ENCODE results near the gene ATP8B4. TPM values are rescaled to one million over a fixed set of nuclear protein-coding genes. Genes with fewer than 3 reads are reported as not detected.

The ATP8B4 gene
- polyA plus RNA-seq, 6 donors from 2014 or later: not detected

DNA sequence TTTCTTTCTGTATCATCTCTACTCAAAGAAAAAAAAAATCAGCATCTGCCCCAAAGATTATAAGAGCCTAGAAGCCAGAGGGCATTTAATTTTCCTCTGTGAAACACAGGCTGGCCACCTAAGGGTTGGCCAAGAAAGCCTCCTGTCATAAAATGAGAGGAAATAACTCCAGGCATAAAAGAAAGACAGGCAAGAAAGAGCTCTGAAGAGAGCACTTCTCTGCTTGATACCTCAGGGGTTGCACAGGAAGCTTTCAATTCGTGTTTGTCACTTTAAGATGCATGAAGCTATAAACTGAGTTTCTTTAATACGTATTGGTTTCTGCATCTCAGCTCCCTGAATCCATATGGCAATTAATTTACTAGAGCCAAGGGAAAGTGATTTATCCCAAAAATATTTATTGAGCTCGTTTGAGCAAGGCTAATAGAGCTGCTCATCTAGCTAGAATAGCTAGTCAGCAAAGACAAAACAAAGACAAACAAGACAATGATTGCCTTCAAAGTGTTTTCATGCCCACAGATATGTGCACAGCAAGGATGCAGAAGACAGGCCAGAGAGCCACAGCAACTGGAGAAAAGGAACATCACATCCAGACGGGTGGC lies 35.5 kb downstream of the ATP8B4 start:
- Mint-ChIP-seq H3K36me3 (no peaks in the 10 kb centered on the region), H3K27me3 (peaks cover 0 to 5% (median 0%) of the 10 kb centered on the region in 3 donors), H3K9me3 (no peaks in the 10 kb centered on the region), H3K4me3 (no peak overlapping the region), H3K4me1 (no peaks in the 10 kb centered on the region), H3K27ac (no peak overlapping the region)
- ATAC-seq (ENCODE audit: low read depth in 2 of 2) (no peak), DNase-seq (no peak)

DNA sequence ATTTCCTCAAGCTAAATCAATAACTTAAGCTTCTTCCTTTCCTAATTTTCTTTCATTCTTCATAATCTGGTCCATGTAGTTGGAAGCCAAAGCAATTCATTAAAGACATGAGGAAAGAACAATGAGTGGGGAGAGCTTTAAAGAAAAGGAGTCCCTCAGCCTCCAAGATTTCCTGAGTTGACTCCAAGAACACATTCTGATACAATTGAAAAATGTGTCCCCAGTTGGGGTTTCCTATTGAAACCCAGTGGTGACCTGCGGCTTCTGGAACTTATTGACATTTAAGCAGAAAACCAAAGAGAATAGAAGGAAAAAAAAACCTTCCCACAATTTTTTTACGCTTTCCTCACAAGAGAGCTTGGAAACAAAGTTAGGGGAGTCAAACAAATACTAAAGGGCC lies 37.0 kb downstream of the ATP8B4 start:
- H3K9me3 Mint-ChIP-seq: peaks cover 0 to 3% (median 0%) of the 10 kb centered on the region in 7 donors
- no peaks in the 10 kb centered on the region for H3K36me3 Mint-ChIP-seq
- no peak overlapping the region for H3K4me3 Mint-ChIP-seq
- ATAC-seq (ENCODE audit: low read depth in 2 of 2) (no peak), DNase-seq (no peak)
- no peak overlapping the region for H3K27ac Mint-ChIP-seq
- no peaks in the 10 kb centered on the region for H3K4me1 Mint-ChIP-seq
- H3K27me3 Mint-ChIP-seq: no peaks in the 10 kb centered on the region

DNA sequence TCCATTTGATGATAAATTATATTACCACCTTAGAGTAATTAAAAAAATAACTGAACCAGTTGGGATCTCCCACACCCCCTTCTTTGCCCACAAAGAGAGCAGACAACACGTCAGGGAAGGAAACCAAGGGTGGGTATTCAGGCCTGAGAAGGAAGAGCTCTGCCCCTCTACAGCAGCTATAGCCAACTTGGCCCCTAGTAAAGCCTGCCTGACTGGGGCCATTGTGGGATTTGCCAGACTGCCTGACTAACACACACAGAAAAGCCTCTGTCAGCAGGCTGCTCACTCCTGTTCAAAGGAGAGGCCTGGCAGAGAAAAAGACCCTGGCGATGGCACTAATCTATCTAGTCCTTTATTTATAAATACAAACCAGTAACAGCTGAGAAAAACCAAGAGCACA lies 41.4 kb downstream of the ATP8B4 start:
- H3K27ac Mint-ChIP-seq: no peak overlapping the region
- H3K27me3 Mint-ChIP-seq: peaks cover 0 to 4% (median 0%) of the 10 kb centered on the region in 3 donors
- no peaks in the 10 kb centered on the region for H3K36me3 Mint-ChIP-seq
- H3K4me1 Mint-ChIP-seq: no peaks in the 10 kb centered on the region
- ATAC-seq (ENCODE audit: low read depth in 2 of 2) (no peak), DNase-seq (no peak)
- H3K9me3 Mint-ChIP-seq: peaks cover 0 to 3% (median 0%) of the 10 kb centered on the region in 7 donors
- H3K4me3 Mint-ChIP-seq: peak overlapping the region in 1 of 8 donors; percentile 73

DNA sequence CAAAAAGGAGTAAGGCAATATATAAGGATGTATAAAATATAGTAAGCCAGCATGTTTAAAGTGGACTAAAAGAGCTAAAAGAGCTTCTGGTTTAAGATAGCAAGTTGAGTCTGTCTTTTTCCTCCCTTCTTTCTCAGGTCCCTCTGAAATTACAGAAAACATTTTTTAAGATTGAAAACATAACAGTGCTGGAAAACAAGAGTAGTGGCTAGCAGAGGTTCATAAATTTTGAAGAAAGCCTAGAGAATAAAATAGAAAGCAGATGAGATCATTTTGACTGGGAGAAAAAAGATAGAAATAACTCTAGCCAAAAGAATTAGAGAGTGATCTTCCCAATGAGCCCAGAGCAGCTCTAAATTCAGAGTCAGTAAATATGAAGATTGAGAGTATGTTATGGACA lies 41.9 kb downstream of the ATP8B4 start:
- H3K4me3 Mint-ChIP-seq: no peak overlapping the region
- no peak for DNase-seq
- no peaks in the 10 kb centered on the region for H3K4me1 Mint-ChIP-seq
- ATAC-seq (ENCODE audit: low read depth in 2 of 2): no peak
- H3K9me3 Mint-ChIP-seq: peaks cover 0 to 3% (median 0%) of the 10 kb centered on the region in 7 donors
- no peaks in the 10 kb centered on the region for H3K36me3 Mint-ChIP-seq
- H3K27me3 Mint-ChIP-seq: peaks cover 0 to 4% (median 0%) of the 10 kb centered on the region in 3 donors
- H3K27ac Mint-ChIP-seq: no peak overlapping the region

DNA sequence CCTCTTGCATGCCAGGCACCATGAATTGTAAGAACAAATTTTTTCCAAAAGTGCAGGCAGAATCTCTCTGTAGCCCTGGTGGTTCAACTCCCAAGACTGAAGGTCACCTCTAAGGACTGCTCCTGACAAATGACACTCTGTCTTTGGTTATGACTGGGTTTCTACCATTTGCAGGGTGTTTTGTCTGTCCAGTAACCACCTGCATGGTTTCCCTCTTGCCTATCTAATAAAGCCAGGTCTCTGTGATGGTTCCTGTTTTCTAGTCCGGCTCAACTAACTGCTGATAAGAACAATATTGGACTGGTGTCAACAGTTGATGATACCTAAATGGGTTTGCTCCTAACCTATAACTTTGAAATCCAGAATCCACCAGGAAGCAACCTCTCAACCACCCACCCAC lies 43.7 kb downstream of the ATP8B4 start:
- Mint-ChIP-seq H3K9me3 (peaks cover 0 to 3% (median 0%) of the 10 kb centered on the region in 7 donors), H3K4me3 (no peak overlapping the region), H3K27me3 (peaks cover 0 to 4% (median 0%) of the 10 kb centered on the region in 3 donors), H3K27ac (no peak overlapping the region), H3K36me3 (no peaks in the 10 kb centered on the region), H3K4me1 (no peaks in the 10 kb centered on the region)
- DNase-seq (no peak), ATAC-seq (ENCODE audit: low read depth in 2 of 2) (no peak)

DNA sequence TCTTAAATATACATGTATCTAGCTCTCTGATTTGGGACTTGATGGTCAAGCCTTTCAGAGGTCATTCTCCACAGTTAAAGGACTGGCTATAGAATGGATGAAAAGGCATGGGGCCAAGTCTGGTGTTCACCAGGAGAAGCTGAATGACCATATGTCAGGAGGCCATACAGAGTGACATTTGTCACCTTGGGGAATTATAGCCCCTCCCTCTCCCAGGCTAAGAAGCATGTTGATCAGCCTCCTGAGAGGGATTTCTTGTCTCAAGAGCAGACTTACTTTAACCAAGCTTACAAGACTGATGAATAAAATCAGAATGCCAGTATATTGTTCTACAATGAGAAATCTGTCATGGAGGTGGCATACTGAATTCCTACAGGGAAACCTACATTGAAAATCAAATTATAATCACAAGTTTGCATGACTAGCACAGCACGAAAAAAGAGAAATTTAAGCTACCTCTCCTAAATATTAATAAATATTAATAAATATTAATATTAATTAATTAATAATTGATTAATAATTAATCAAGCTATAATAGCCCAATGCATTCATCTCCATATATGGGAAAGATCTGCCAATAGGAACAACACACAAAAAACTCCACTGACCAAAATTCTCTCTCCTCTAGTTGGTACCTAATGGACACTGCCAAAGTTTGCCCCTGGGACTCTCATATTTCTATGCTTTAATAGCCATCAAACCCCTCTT lies 47.3 kb downstream of the ATP8B4 start:
- DNase-seq: no peak
- Mint-ChIP-seq H3K36me3 (no peaks in the 10 kb centered on the region), H3K9me3 (no peaks in the 10 kb centered on the region), H3K27ac (no peak overlapping the region), H3K4me3 (no peak overlapping the region), H3K27me3 (peaks cover 5 to 9% (median 6%) of the 10 kb centered on the region in 3 donors), H3K4me1 (no peaks in the 10 kb centered on the region)
- ATAC-seq (ENCODE audit: low read depth in 2 of 2): no peak

DNA sequence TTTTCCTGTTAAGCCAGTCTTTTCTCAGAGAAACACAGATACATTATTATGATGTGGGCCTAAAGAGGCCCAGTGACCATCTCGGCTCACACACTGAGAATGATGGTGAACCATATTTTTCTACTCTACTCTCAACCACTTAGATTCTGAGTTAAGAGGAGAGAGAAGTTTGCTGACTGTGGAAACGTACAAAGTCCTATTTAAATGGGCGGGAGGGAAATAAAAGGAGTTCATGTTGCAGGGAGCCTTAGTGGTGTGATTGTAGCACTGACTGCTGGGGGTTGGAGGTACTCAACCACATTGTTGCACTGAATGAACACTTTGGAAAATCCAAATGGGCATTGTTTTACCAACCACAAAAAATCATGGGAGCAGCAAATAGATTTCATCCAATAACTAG lies 51.0 kb downstream of the ATP8B4 start:
- Mint-ChIP-seq H3K9me3 (no peaks in the 10 kb centered on the region), H3K27me3 (peaks cover 5 to 6% (median 5%) of the 10 kb centered on the region in 3 donors), H3K4me1 (no peaks in the 10 kb centered on the region), H3K27ac (peak overlapping the region in 1 of 6 donors; percentile 25), H3K4me3 (no peak overlapping the region), H3K36me3 (no peaks in the 10 kb centered on the region)
- DNase-seq: no peak
- ATAC-seq (ENCODE audit: low read depth in 2 of 2): no peak

DNA sequence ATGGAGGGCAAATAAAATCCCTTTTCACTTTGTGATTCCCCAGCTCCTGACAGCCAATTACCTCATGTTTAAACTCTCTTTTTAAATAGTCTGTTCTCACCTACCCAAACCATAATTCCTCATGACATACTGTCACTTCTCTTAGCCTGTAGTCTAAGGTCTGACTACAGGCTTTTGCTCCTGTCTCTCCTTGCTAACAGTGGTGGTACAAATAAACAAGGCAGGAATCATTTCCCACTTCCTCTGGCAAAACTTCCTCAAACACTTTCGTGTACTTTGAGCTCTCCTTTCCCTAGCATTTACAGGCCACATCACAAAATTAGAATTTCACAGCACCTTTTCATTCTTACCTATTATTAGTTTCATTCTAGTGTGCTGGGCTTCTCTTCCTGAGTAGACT lies 51.8 kb downstream of the ATP8B4 start:
- H3K4me3 Mint-ChIP-seq: no peak overlapping the region
- no peaks in the 10 kb centered on the region for H3K4me1 Mint-ChIP-seq
- DNase-seq: no peak
- H3K9me3 Mint-ChIP-seq: no peaks in the 10 kb centered on the region
- ATAC-seq (ENCODE audit: low read depth in 2 of 2): no peak
- peaks cover 5 to 6% (median 5%) of the 10 kb centered on the region in 3 donors for H3K27me3 Mint-ChIP-seq
- no peaks in the 10 kb centered on the region for H3K36me3 Mint-ChIP-seq
- peak overlapping the region in 1 of 6 donors; percentile 1 for H3K27ac Mint-ChIP-seq

DNA sequence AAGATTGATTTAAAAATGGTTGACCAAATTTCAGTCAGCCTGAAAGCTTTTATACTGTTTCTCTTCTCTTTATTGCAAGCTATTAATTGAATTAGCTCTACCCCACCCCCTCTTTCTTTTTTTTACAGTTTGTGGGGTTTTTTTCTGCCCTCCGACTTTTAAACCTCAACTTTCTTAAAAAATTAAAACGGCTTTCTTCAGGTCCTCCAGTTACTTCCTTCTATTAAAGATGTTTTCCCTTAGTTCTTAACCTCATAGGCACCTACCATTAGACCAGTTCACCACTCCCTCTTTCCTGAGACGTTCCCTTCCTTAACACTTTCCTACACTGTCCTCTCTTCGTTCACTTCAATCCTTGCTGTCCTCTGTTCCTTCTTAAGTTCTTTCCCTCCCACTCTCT lies 52.4 kb downstream of the ATP8B4 start:
- Mint-ChIP-seq H3K9me3 (no peaks in the 10 kb centered on the region), H3K4me3 (no peak overlapping the region), H3K27me3 (peaks cover 5 to 6% (median 5%) of the 10 kb centered on the region in 3 donors), H3K27ac (peak overlapping the region in 1 of 6 donors; percentile 10), H3K4me1 (no peaks in the 10 kb centered on the region), H3K36me3 (no peaks in the 10 kb centered on the region)
- no peak for ATAC-seq (ENCODE audit: low read depth in 2 of 2)
- DNase-seq: no peak

DNA sequence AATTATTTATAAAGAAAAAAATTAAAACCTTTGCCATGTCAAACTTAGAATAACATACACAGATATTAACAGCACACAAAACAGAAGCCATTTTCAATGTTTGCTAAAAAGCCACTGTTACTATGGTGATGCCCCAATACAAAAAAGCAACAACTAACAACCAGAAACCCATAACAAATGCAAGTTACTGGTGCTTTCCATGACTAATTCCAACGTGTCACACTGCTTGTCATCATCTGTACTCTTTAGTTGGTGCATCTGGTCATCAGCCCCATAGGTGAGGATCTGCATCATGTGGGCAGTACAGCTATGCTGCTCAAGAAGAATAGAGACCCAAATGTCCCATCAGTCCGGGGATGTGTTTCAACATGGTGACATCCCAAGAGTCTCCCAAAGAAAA lies 52.8 kb downstream of the ATP8B4 start:
- peak; percentile 21 to 40 for ATAC-seq (ENCODE audit: low read depth in 2 of 2)
- Mint-ChIP-seq H3K4me3 (no peak overlapping the region), H3K36me3 (no peaks in the 10 kb centered on the region), H3K9me3 (no peaks in the 10 kb centered on the region), H3K27ac (no peak overlapping the region), H3K4me1 (no peaks in the 10 kb centered on the region), H3K27me3 (peaks cover 5 to 6% (median 5%) of the 10 kb centered on the region in 3 donors)
- DNase-seq: no peak

DNA sequence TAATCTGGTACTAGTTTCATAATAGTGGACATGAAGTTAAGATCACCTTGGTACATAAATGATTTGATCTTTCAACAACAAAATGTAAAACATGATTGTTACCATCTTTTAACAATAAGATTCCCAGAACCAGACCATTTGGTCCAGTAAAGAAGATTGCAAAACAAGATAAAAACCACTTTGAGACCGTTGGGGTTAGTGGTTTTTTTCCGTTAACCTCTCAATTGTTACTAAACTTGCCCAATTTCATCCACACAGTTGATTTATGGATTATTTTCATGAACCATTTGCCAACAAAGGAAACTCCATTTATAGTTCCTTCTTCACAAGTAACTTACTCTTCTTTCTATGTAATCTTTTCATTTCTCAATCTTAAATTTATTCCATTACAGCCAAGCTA lies 53.8 kb downstream of the ATP8B4 start:
- H3K4me3 Mint-ChIP-seq: no peak overlapping the region
- H3K36me3 Mint-ChIP-seq: no peaks in the 10 kb centered on the region
- no peak for ATAC-seq (ENCODE audit: low read depth in 2 of 2)
- peak overlapping the region in 1 of 6 donors; percentile 12 for H3K27ac Mint-ChIP-seq
- H3K27me3 Mint-ChIP-seq: peaks cover 5 to 6% (median 5%) of the 10 kb centered on the region in 3 donors
- DNase-seq: no peak
- no peaks in the 10 kb centered on the region for H3K9me3 Mint-ChIP-seq
- H3K4me1 Mint-ChIP-seq: no peaks in the 10 kb centered on the region

DNA sequence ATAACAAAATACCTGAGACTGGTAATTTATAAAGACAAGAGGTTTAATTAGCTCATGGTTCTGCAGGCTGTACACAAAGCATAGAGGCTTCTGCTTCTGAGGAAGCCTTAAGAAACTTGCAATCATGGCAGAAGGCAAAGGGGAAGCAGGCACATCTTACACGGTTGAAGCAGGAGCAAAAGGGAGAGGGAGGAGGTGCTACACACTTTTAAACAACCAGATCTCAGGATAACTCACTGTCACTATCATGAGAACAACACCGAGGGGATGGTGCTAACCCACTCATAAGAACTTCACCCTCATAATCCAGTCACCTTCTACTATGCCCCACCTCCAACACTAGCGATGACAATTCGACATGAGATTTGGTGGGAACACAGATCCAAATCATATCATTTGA lies 54.4 kb downstream of the ATP8B4 start:
- Mint-ChIP-seq H3K4me3 (no peak overlapping the region), H3K27me3 (peaks cover 5 to 6% (median 5%) of the 10 kb centered on the region in 3 donors)

DNA sequence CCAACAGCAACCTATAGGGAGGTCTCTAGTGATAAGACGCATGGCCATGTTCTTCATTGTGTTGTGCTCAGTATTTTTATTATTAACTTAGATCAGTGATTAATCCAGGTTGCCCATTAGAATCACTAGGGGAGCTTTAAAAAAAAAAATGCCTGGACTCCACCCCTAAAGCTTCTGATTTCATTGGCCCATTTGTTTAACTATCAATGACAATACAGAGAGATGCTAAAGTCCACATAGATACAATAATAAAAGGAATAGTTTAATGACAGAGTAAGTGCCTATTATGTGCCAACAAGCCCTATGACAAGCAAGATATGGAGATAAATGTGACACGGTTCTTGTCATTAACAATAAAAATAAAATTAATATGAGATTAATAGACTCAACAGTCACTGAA lies 55.8 kb downstream of the ATP8B4 start:
- no peak overlapping the region for H3K4me3 Mint-ChIP-seq
- H3K27ac Mint-ChIP-seq: no peak overlapping the region
- H3K27me3 Mint-ChIP-seq: peaks cover 5 to 6% (median 5%) of the 10 kb centered on the region in 3 donors
- ATAC-seq (ENCODE audit: low read depth in 2 of 2) (no peak), DNase-seq (no peak)
- no peaks in the 10 kb centered on the region for H3K4me1 Mint-ChIP-seq
- no peaks in the 10 kb centered on the region for H3K9me3 Mint-ChIP-seq
- no peaks in the 10 kb centered on the region for H3K36me3 Mint-ChIP-seq

More for the DNA sequence above, 54.4 kb downstream of the ATP8B4 start:
- H3K9me3 Mint-ChIP-seq: no peaks in the 10 kb centered on the region
- ATAC-seq (ENCODE audit: low read depth in 2 of 2) (no peak), DNase-seq (no peak)
- no peak overlapping the region for H3K27ac Mint-ChIP-seq
- H3K36me3 Mint-ChIP-seq: no peaks in the 10 kb centered on the region
- no peaks in the 10 kb centered on the region for H3K4me1 Mint-ChIP-seq

DNA sequence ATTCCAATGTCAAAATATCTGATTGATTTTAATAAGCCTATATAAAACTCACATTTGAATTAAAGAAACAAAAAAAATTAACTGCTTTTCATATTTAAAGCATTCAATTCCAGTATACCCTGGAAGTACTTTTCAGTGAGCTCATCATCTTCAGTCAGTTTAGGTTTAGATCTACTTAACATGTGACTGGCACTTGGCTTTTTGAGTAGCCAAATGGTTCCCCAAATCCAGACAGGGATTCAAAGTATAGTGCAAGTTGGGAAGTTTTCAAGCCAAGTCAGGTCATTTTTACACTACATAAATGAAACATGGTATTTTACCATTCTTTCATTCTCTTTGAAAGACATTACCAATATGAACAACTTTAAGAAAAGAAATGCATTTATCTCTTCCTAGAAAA lies 57.5 kb downstream of the ATP8B4 start:
- H3K36me3 Mint-ChIP-seq: no peaks in the 10 kb centered on the region
- ATAC-seq (ENCODE audit: low read depth in 2 of 2): no peak
- H3K4me3 Mint-ChIP-seq: no peak overlapping the region
- no peaks in the 10 kb centered on the region for H3K27me3 Mint-ChIP-seq
- H3K9me3 Mint-ChIP-seq: no peaks in the 10 kb centered on the region
- no peaks in the 10 kb centered on the region for H3K4me1 Mint-ChIP-seq
- H3K27ac Mint-ChIP-seq: no peak overlapping the region
- no peak for DNase-seq

Data from naive B cell (primary cell).